ENCODE measurements around the gene RNF41.

- TF ChIP-seq OSR1 (CRISPR knock-in tag; IDR thresholded peaks at IDR 0.05) (no peak), RARB (CRISPR knock-in tag; IDR thresholded peaks at IDR 0.05) (no peak), POU6F1 (CRISPR knock-in tag; IDR thresholded peaks at IDR 0.05; ENCODE audit: borderline replicate concordance, low read depth) (no peak), ARNTL (CRISPR knock-in tag; IDR thresholded peaks at IDR 0.05; ENCODE audit: borderline replicate concordance, low read depth) (no peak), TSHZ2 (CRISPR knock-in tag; IDR thresholded peaks at IDR 0.05) (no peak)
- TF ChIP-seq, protein P1, sequence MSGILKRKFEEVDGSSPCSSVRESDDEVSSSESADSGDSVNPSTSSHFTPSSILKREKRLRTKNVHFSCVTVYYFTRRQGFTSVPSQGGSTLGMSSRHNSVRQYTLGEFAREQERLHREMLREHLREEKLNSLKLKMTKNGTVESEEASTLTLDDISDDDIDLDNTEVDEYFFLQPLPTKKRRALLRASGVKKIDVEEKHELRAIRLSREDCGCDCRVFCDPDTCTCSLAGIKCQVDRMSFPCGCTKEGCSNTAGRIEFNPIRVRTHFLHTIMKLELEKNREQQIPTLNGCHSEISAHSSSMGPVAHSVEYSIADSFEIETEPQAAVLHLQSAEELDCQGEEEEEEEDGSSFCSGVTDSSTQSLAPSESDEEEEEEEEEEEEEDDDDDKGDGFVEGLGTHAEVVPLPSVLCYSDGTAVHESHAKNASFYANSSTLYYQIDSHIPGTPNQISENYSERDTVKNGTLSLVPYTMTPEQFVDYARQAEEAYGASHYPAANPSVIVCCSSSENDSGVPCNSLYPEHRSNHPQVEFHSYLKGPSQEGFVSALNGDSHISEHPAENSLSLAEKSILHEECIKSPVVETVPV (CRISPR knock-in tag; IDR thresholded peaks at IDR 0.05), result no peak
Measured at GRCh38 chr12:56229082-56229481, 7.4 kb upstream of the RNF41 start.
